Activated CD8-positive, alpha-beta T cell treated with anti-CD3 and anti-CD28 coated beads, Interleukin-2, amount 10 ng/mL, durations not matched to agents 7 days and 5 days (primary cell): ENCODE measurements around the gene IL27RA. TPM values are rescaled to one million over a fixed set of nuclear protein-coding genes. Genes with fewer than 3 reads are reported as not detected.

Experiments used
- ATAC-seq: fragments of 150-1000 bp; cut with Tn5 transposase; one replicate; pipeline ENCODE4 v1.10.0; 2021; ENCODE audit warnings: moderate library complexity
- CTCF ChIA-PET: fragments of 350-600 bp; sonication (Branson Sonifier 250); formaldehyde crosslinking; loops from one replicate; lab custom pipeline; 2021; ENCODE audit warnings: antibody characterized with exemption; lab: Charles Lee
- POLR2A ChIA-PET: fragments of 350-600 bp; sonication (Branson Sonifier 250); formaldehyde crosslinking; loops from one replicate; lab custom pipeline; 2021; ENCODE audit warnings: antibody characterized with exemption; lab: Charles Lee
- DNase-seq: peaks from one replicate; pipeline ENCODE4 v3.0.0-alpha.2; 2020
- H3K27ac Mint-ChIP-seq: one replicate; pipeline ENCODE4 v1.8.0; 2021; ENCODE audit warnings: mild to moderate bottlenecking, mixed read lengths
- H3K27me3 Mint-ChIP-seq: one replicate; pipeline ENCODE4 v1.8.0; 2021; ENCODE audit warnings: low read depth, mixed read lengths
- H3K36me3 Mint-ChIP-seq: one replicate; pipeline ENCODE4 v1.8.0; 2021; ENCODE audit warnings: low read depth, mixed read lengths
- H3K4me1 Mint-ChIP-seq: one replicate; pipeline ENCODE4 v1.8.0; 2021; ENCODE audit warnings: low read depth, mixed read lengths
- H3K4me3 Mint-ChIP-seq: one replicate; pipeline ENCODE4 v1.8.0; 2021; ENCODE audit warnings: mild to moderate bottlenecking, mixed read lengths
- H3K9me3 Mint-ChIP-seq: one replicate; pipeline ENCODE4 v1.8.0; 2022; ENCODE audit warnings: mixed read lengths; ENCODE audit not compliant: insufficient read depth
- total RNA-seq, 2 experiments: library from RNA; stranded (reverse); gene quantifications; one replicate each; pipeline ENCODE4 v1.2.3, GENCODE V29; 2021

The IL27RA gene
- total RNA-seq, 2 experiments from 2014 or later = 39.7 to 39.8 TPM

- no peak for ATAC-seq
- Mint-ChIP-seq H3K27ac (peak overlapping the region; percentile 97), H3K9me3 (peaks cover 7% of the 10 kb centered on the region), H3K4me3 (no peak overlapping the region), H3K27me3 (no peaks in the 10 kb centered on the region), H3K36me3 (peaks cover 34% of the 10 kb centered on the region), H3K4me1 (peaks cover 52% of the 10 kb centered on the region)
- ChIA-PET CTCF (interaction anchor here (1.0 to 1.6 kb wide), 3 partner anchors 11 to 58 kb away, joined by 4 to 9 read pairs (median 4); no protein-coding TSS in a partner anchor), POLR2A (interaction anchor here (0.7 to 1.0 kb wide), 3 partner anchors 14 to 572 kb away, joined by 3 read pairs; no protein-coding TSS in a partner anchor)
- DNase-seq = no peak
Observed at GRCh38 chr19:14000691-14001375, 30.7 kb upstream of the IL27RA start.

- ATAC-seq (no peak), DNase-seq (peak; percentile 61)
- Mint-ChIP-seq H3K27ac (peak overlapping the region; percentile 97), H3K27me3 (no peaks in the 10 kb centered on the region), H3K4me1 (peaks cover 55% of the 10 kb centered on the region), H3K4me3 (peak overlapping the region; percentile 63), H3K9me3 (peaks cover 7% of the 10 kb centered on the region), H3K36me3 (peaks cover 33% of the 10 kb centered on the region)
- ChIA-PET CTCF (interaction anchor here (1.2 to 2.2 kb wide), 5 partner anchors 9 to 122 kb away, joined by 4 to 6 read pairs (median 6); partner anchors contain the start of gene IL27RA), POLR2A (interaction anchor here (1.5 to 5.9 kb wide), 5 partner anchors 10 to 49 kb away, joined by 8 to 56 read pairs (median 29); partner anchors contain the start of genes DCAF15 and IL27RA)
Observed at GRCh38 chr19:14002571-14003250, 28.9 kb upstream of the IL27RA start.

- H3K4me3 Mint-ChIP-seq = peak overlapping the region; percentile 63
- DNase-seq (no peak), ATAC-seq (no peak)
- H3K27ac Mint-ChIP-seq = peak overlapping the region; percentile 97
- CTCF ChIA-PET = interaction anchor here (0.7 to 2.2 kb wide), 8 partner anchors 10 to 367 kb away, joined by 3 to 6 read pairs (median 4); partner anchors contain the start of gene IL27RA
- H3K9me3 Mint-ChIP-seq = peaks cover 7% of the 10 kb centered on the region
- H3K4me1 Mint-ChIP-seq = peaks cover 58% of the 10 kb centered on the region
- peaks cover 26% of the 10 kb centered on the region for H3K36me3 Mint-ChIP-seq
- POLR2A ChIA-PET = interaction anchor here (1.2 to 5.9 kb wide), 7 partner anchors 8 to 50 kb away, joined by 4 to 56 read pairs (median 21); partner anchors contain the start of genes DCAF15 and IL27RA
- no peaks in the 10 kb centered on the region for H3K27me3 Mint-ChIP-seq
Observed at GRCh38 chr19:14003251-14004055, 28.1 kb upstream of the IL27RA start.

- Mint-ChIP-seq H3K4me3 (peak overlapping the region; percentile 66), H3K27ac (peak overlapping the region; percentile 97), H3K36me3 (peaks cover 13% of the 10 kb centered on the region), H3K9me3 (no peaks in the 10 kb centered on the region), H3K27me3 (no peaks in the 10 kb centered on the region), H3K4me1 (peaks cover 56% of the 10 kb centered on the region)
- POLR2A ChIA-PET = interaction anchor here (0.7 to 5.9 kb wide), 10 partner anchors 12 to 377 kb away, joined by 3 to 56 read pairs (median 5); partner anchors contain the start of genes DCAF15 and IL27RA
- no peak for DNase-seq
- no peak for ATAC-seq
- CTCF ChIA-PET = interaction anchor here (0.8 to 1.8 kb wide), 4 partner anchors 11 to 123 kb away, joined by 3 to 6 read pairs (median 4); no protein-coding TSS in a partner anchor
Observed at GRCh38 chr19:14004619-14005348, 26.8 kb upstream of the IL27RA start.

GRCh38 chr19:14005349-14006084, 26.0 kb upstream of the IL27RA start:
- H3K9me3 Mint-ChIP-seq = no peaks in the 10 kb centered on the region
- ChIA-PET POLR2A (interaction anchor here (0.7 to 5.9 kb wide), 14 partner anchors 12 to 377 kb away, joined by 3 to 56 read pairs (median 5); partner anchors contain the start of genes DCAF15 and IL27RA), CTCF (interaction anchor here (1.0 to 1.6 kb wide), 3 partner anchors 18 to 132 kb away, joined by 3 to 8 read pairs (median 4); partner anchors contain the start of gene IL27RA)
- peak overlapping the region; percentile 98 for H3K27ac Mint-ChIP-seq
- no peaks in the 10 kb centered on the region for H3K27me3 Mint-ChIP-seq
- ATAC-seq (peak; percentile 56), DNase-seq (peak; percentile 93)
- peaks cover 50% of the 10 kb centered on the region for H3K4me1 Mint-ChIP-seq
- H3K36me3 Mint-ChIP-seq = peaks cover 6% of the 10 kb centered on the region
- H3K4me3 Mint-ChIP-seq = peak overlapping the region; percentile 88

GRCh38 chr19:14006085-14006765, 25.3 kb upstream of the IL27RA start, which contains the start of gene RFX1:
RFX1 (minus strand) TSS chr19:14006320; CDS start chr19:13993843, 12,477 bp downstream.
- peak within 1 kb of the TSS; percentile 88 for H3K4me3 Mint-ChIP-seq
- H3K27ac Mint-ChIP-seq = peak within 1 kb of the TSS; percentile 98
- DNase-seq = peak; percentile 100
- peaks cover 43% of the 10 kb centered on the region for H3K4me1 Mint-ChIP-seq
- peaks cover 3% of the 10 kb centered on the region for H3K36me3 Mint-ChIP-seq
- POLR2A ChIA-PET = interaction anchor here (0.6 to 5.9 kb wide), 11 partner anchors 14 to 126 kb away, joined by 3 to 56 read pairs (median 5); partner anchors contain the start of genes DCAF15 and IL27RA
- CTCF ChIA-PET = interaction anchor here (1.0 to 2.6 kb wide), 5 partner anchors 19 to 131 kb away, joined by 3 to 11 read pairs (median 4); partner anchors contain the start of gene IL27RA
- H3K9me3 Mint-ChIP-seq = no peaks in the 10 kb centered on the region
- H3K27me3 Mint-ChIP-seq = no peaks in the 10 kb centered on the region
- ATAC-seq = peak; percentile 80

- peak overlapping the region; percentile 88 for H3K4me3 Mint-ChIP-seq
- H3K4me1 Mint-ChIP-seq = peaks cover 36% of the 10 kb centered on the region
- no peak for DNase-seq
- peaks cover 2% of the 10 kb centered on the region for H3K36me3 Mint-ChIP-seq
- no peaks in the 10 kb centered on the region for H3K9me3 Mint-ChIP-seq
- H3K27me3 Mint-ChIP-seq = no peaks in the 10 kb centered on the region
- peak overlapping the region; percentile 98 for H3K27ac Mint-ChIP-seq
- ChIA-PET POLR2A (interaction anchor here (0.6 to 5.9 kb wide), 10 partner anchors 14 to 126 kb away, joined by 3 to 56 read pairs (median 6); partner anchors contain the start of genes DCAF15 and IL27RA), CTCF (interaction anchor here (1.0 to 2.6 kb wide), 4 partner anchors 20 to 53 kb away, joined by 3 to 11 read pairs (median 6); partner anchors contain the start of gene IL27RA)
- peak; percentile 17 for ATAC-seq
Observed at GRCh38 chr19:14006766-14007562, 24.6 kb upstream of the IL27RA start.

GRCh38 chr19:14012378-14012915, 19.1 kb upstream of the IL27RA start:
- no peaks in the 10 kb centered on the region for H3K36me3 Mint-ChIP-seq
- DNase-seq (no peak), ATAC-seq (no peak)
- CTCF ChIA-PET = no interaction called here
- no peaks in the 10 kb centered on the region for H3K9me3 Mint-ChIP-seq
- no peak overlapping the region for H3K4me3 Mint-ChIP-seq
- POLR2A ChIA-PET = no interaction called here
- H3K27me3 Mint-ChIP-seq = peaks cover 5% of the 10 kb centered on the region
- H3K27ac Mint-ChIP-seq = no peak overlapping the region
- H3K4me1 Mint-ChIP-seq = peaks cover 7% of the 10 kb centered on the region
